Kidney (tissue), 14 donors: Measurements from ENCODE around the gene MCHR1. TPM values are rescaled to one million over a fixed set of nuclear protein-coding genes. Genes with fewer than 3 reads are reported as not detected.

Experiments
- DNase-seq, 5 donors: peaks; one replicate each; pipeline ENCODE4 v3.0.0-alpha.2; 2013 to 2020
- FAIRE-seq: peaks from 2 replicates; lab custom pipeline; 2012; peaks lifted over from hg19 to GRCh38; lab: Jason Lieb, UNC
- H3K27ac ChIP-seq, 2 donors: one replicate each; pipeline ENCODE4 v1.7.0; 2013; ENCODE audit warnings: low read depth in 2 of 2, low read length in 2 of 2, inconsistent platforms in 1 of 2
- H3K27me3 ChIP-seq: one replicate; pipeline ENCODE4 v1.7.1; 2013; ENCODE audit warnings: low read length, inconsistent platforms; ENCODE audit not compliant: control insufficient read depth, insufficient read depth
- H3K36me3 ChIP-seq, 3 donors: one replicate each; pipeline versions ENCODE4 v1.7.0 to v1.7.1; 2013; ENCODE audit warnings: low read length in 3 of 3, control low read depth in 1 of 3, inconsistent platforms in 1 of 3; ENCODE audit not compliant: insufficient read depth in 3 of 3, control insufficient read depth in 2 of 3
- H3K4me1 ChIP-seq, 3 donors: one replicate each; pipeline versions ENCODE4 v1.7.0 to v1.7.1; 2013; ENCODE audit warnings: low read length in 3 of 3, inconsistent platforms in 1 of 3, low read depth in 1 of 3; ENCODE audit not compliant: control insufficient read depth in 2 of 3, insufficient read depth in 2 of 3
- H3K4me3 ChIP-seq, 3 donors: one replicate each; pipeline versions ENCODE4 v1.7.0 to v1.8.1; 2013; ENCODE audit warnings: low read length in 3 of 3, control low read depth in 1 of 3, inconsistent platforms in 1 of 3
- H3K9ac ChIP-seq, 3 donors: one replicate each; pipeline versions ENCODE4 v1.7.0 to v1.7.1; 2013; ENCODE audit warnings: low read length in 3 of 3, control low read depth in 1 of 3, inconsistent platforms in 1 of 3
- H3K9me3 ChIP-seq, 3 donors: one replicate each; pipeline versions ENCODE4 v1.7.0 to v1.7.1; 2013; ENCODE audit warnings: low read length in 3 of 3, control low read depth in 1 of 3, inconsistent platforms in 1 of 3; ENCODE audit not compliant: control insufficient read depth in 2 of 3, insufficient read depth in 1 of 3
- CTCF ChIP-seq: IDR thresholded peaks from 3 replicates; pipeline ENCODE4 v1.5.1; 2012; ENCODE audit warnings: mild to moderate bottlenecking, moderate library complexity, borderline replicate concordance; ENCODE audit not compliant: insufficient read depth; ENCODE audit errors: extremely low read depth
- intact Hi-C: fragments of 100-400 bp; cut with DNase I; formaldehyde crosslinking; loops from one replicate; pipeline ENCODE4 v1.11.1; 2022
- polyA plus RNA-seq: library from polyadenylated mRNA; stranded (reverse); fragments of 350-450 nt; fragmentation: Illumina TruSeq; extraction: RNeasy Lipid Tissue Mini Kit (QIAGEN cat#74804); gene quantifications from one replicate; pipeline ENCODE4 v1.2.3, GENCODE V29; 2014; ENCODE audit warnings: low read depth, low replicate concordance; ENCODE audit not compliant: insufficient read depth
- total RNA-seq: library from RNA; stranded (reverse); fragmentation: NEBNext Ultra II Directional; extraction: Animal tissue kit (Norgen Biotek cat#: 25700); gene quantifications from one replicate; pipeline ENCODE4 v1.2.1, GENCODE V29; 2021
- donor health status: control.
- donor health status: control.
- donor health status: control.
- donor health status: control.
- donor health status: control.
- donor health status: DM: yes; HTN: yes; CAD: no.
- donor health status: Normal renal cell carcinoma (clear cell type).

Gene MCHR1
- total and polyA plus RNA-seq, 2 donors from 2014 or later: not detected

DNA sequence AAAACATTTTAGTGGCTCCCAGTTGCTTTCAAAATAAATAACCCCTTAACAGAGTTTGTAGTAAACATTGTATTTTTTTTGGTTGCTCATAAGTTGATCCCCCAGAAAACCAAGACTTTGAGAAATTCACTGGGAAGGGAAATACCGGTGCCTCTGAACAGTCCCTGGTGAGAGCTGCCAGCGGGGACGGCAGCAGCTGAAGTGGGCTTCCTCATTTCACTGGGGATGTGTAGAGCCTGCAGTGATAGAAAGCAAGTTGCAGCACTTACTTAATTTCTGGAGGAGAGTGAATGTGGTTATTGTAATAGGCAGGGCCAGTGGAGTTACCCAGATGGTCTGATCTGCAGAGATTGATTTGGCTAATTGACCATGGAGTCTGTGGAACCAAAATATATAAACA, 18.6 kb upstream of the MCHR1 start:
- FAIRE-seq: no peak
- Histone ChIP-seq H3K27me3 (no peaks in the 10 kb centered on the region), H3K27ac (no peak overlapping the region), H3K9ac (no peak overlapping the region), H3K9me3 (no peaks in the 10 kb centered on the region), H3K4me3 (no peak overlapping the region), H3K4me1 (no peaks in the 10 kb centered on the region), H3K36me3 (no peaks in the 10 kb centered on the region)
- intact Hi-C loops: no loop called here
- DNase-seq: no peak
- TF ChIP-seq CTCF: no peak

DNA sequence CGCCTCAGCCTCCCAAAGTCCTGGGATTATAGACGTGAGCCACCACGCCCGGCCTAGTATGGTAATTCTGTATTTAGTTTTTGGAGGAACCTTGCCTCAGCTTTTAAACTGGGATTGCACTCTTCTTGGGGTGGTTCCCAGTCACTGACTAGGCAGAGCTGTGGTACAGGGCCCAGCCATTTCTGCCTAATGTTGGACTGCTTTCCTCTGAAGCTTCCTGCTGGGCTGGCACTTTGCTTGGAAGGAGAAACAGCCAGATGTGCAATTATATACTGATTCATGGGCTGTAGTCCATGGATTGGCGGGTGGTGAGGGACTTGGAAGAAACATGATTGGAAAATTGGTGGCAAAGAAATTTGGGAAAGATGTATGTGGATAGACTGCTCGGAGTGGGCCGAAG, 17.6 kb upstream of the MCHR1 start:
- Histone ChIP-seq H3K4me1 (no peaks in the 10 kb centered on the region), H3K4me3 (no peak overlapping the region), H3K9ac (no peak overlapping the region), H3K9me3 (no peaks in the 10 kb centered on the region), H3K27ac (no peak overlapping the region), H3K27me3 (no peaks in the 10 kb centered on the region), H3K36me3 (no peaks in the 10 kb centered on the region)
- intact Hi-C loops: no loop called here
- TF ChIP-seq CTCF: no peak
- FAIRE-seq (no peak), DNase-seq (no peak)

DNA sequence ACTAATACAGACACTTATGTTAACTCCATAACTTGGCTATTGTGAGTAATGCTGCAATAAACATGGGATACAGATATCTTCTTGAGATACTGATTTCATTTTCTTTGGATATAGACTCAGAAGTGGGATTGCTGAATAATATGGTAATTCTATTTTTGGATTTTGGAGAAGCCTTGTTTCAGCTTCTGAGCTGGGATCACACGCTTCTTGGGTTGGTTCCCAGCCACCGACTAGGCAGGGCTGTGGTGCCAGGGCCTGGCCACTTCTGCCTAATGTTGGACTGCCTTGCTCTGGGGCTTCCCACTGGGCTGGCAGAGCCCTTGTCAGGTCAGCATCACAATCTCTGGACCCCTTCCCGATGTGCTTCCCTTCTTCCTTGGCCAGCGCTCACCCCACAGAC, 14.0 kb upstream of the MCHR1 start:
- Histone ChIP-seq H3K9ac (no peak overlapping the region), H3K36me3 (no peaks in the 10 kb centered on the region), H3K27me3 (no peaks in the 10 kb centered on the region), H3K9me3 (peaks cover 0 to 5% (median 0%) of the 10 kb centered on the region in 3 donors), H3K4me1 (no peaks in the 10 kb centered on the region), H3K27ac (no peak overlapping the region), H3K4me3 (no peak overlapping the region)
- no peak for DNase-seq
- intact Hi-C loops: no loop called here
- no peak for TF ChIP-seq CTCF
- no peak for FAIRE-seq
